Superior temporal gyrus (tissue), 1 donor: ENCODE measurements around the gene PLXDC2.
A peak's percentile ranks its signal among the peaks of the same experiment; 100 is the strongest.

Experiments used
- DNase-seq: peaks from one replicate; pipeline ENCODE4 v3.0.0-alpha.2; 2016; ENCODE audit errors: extremely low spot score

The PLXDC2 gene

GRCh38 chr10:19815731-19816410, 361 bp upstream of the PLXDC2 start:
- peak; percentile 62 for DNase-seq

GRCh38 chr10:19817231-19817933, 1.1 kb downstream of the PLXDC2 start:
- peak; percentile 64 for DNase-seq

GRCh38 chr10:19818876-19819275, 2.6 kb downstream of the PLXDC2 start:
- peak; percentile 72 for DNase-seq

- DNase-seq, result peak; percentile 98
Measured at GRCh38 chr10:19819419-19820033, 3.3 kb downstream of the PLXDC2 start.

- peak; percentile 27 for DNase-seq
Measured at GRCh38 chr10:19824381-19825342, 8.4 kb downstream of the PLXDC2 start.

GRCh38 chr10:19825700-19826099, 9.5 kb downstream of the PLXDC2 start:
- peak; percentile 27 for DNase-seq

- DNase-seq, result peak; percentile 49
Measured at GRCh38 chr10:19826712-19827111, 10.5 kb downstream of the PLXDC2 start.

GRCh38 chr10:19828278-19829049, 12.2 kb downstream of the PLXDC2 start:
- peak; percentile 54 for DNase-seq

GRCh38 chr10:19832699-19833098, 16.5 kb downstream of the PLXDC2 start:
- no peak for DNase-seq

GRCh38 chr10:19833170-19833824, 17.1 kb downstream of the PLXDC2 start:
- no peak for DNase-seq

- DNase-seq, result no peak
Measured at GRCh38 chr10:19835952-19836351, 19.7 kb downstream of the PLXDC2 start.

GRCh38 chr10:19839090-19839489, 22.9 kb downstream of the PLXDC2 start:
- no peak for DNase-seq

GRCh38 chr10:19839552-19839951, 23.3 kb downstream of the PLXDC2 start:
- no peak for DNase-seq

GRCh38 chr10:19840776-19841175, 24.5 kb downstream of the PLXDC2 start:
- DNase-seq, result no peak

GRCh38 chr10:19843487-19843886, 27.3 kb downstream of the PLXDC2 start:
- no peak for DNase-seq

GRCh38 chr10:19845503-19846368, 29.5 kb downstream of the PLXDC2 start:
- no peak for DNase-seq

GRCh38 chr10:19847321-19847720, 31.1 kb downstream of the PLXDC2 start:
- DNase-seq, result no peak

GRCh38 chr10:19848226-19848985, 32.2 kb downstream of the PLXDC2 start:
- no peak for DNase-seq

GRCh38 chr10:19853831-19854230, 37.6 kb downstream of the PLXDC2 start:
- DNase-seq, result no peak
